ENCODE data around the gene FHIT.

FHIT gene

DNA sequence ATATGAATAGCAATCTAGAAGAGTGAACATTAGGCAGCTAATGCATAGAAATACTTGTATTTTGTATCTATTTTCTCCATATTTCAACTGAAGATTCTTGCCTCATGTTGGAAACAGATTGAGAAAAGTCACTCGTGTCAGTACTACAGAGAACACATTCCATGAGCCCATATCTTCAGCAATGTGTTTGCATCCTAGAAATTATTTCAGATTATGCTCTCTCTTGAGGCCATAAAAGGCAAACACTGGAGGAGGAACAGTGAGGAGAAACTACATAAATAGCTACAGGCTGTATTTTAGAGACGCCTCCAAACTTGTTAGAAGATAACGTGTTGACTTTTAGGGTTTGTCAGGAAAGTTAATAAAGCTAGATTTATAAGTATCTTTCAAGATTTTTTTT, 906.9 kb downstream of the FHIT start:
- H3K4me3 Mint-ChIP-seq: no peak overlapping the region
- TF ChIP-seq, protein P1, sequence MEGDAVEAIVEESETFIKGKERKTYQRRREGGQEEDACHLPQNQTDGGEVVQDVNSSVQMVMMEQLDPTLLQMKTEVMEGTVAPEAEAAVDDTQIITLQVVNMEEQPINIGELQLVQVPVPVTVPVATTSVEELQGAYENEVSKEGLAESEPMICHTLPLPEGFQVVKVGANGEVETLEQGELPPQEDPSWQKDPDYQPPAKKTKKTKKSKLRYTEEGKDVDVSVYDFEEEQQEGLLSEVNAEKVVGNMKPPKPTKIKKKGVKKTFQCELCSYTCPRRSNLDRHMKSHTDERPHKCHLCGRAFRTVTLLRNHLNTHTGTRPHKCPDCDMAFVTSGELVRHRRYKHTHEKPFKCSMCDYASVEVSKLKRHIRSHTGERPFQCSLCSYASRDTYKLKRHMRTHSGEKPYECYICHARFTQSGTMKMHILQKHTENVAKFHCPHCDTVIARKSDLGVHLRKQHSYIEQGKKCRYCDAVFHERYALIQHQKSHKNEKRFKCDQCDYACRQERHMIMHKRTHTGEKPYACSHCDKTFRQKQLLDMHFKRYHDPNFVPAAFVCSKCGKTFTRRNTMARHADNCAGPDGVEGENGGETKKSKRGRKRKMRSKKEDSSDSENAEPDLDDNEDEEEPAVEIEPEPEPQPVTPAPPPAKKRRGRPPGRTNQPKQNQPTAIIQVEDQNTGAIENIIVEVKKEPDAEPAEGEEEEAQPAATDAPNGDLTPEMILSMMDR (IDR thresholded peaks at IDR 0.05): no peak
- no peaks in the 10 kb centered on the region for H3K36me3 Mint-ChIP-seq (ENCODE audit: low read depth)
- H3K27me3 Mint-ChIP-seq (ENCODE audit: low read depth, poor library complexity): peaks cover 5% of the 10 kb centered on the region
- H3K9me3 Mint-ChIP-seq: no peaks in the 10 kb centered on the region
- H3K27ac Mint-ChIP-seq: no peak overlapping the region
- H3K4me1 Mint-ChIP-seq: no peaks in the 10 kb centered on the region
- DNase-seq: no peak

- H3K4me3 Mint-ChIP-seq: no peak overlapping the region
- H3K27me3 Mint-ChIP-seq (ENCODE audit: low read depth, poor library complexity): peaks cover 5% of the 10 kb centered on the region
- H3K36me3 Mint-ChIP-seq (ENCODE audit: low read depth): no peaks in the 10 kb centered on the region
Measured at GRCh38 chr3:60343831-60344230, 907.4 kb downstream of the FHIT start.

DNA sequence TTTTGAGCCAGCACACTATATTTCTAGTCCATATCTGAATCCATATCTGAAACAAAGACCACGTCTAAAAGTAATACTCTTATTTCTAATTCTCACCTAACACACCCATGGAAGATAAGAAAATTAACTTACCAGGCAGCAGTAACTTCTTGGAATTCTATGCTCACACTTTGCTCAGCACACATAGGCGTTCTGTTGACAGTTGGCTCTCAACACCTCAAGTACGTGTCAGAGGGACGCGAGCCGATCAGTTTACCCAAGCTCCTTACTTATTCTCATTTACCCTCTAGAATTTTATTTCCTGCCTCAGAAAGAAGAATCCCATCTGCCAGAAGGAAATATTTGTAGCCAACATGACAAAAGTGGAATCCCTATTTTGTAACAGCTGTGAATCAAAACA, 911.9 kb downstream of the FHIT start:
- no peak overlapping the region for H3K4me3 Mint-ChIP-seq
- DNase-seq: no peak
- H3K27me3 Mint-ChIP-seq (ENCODE audit: low read depth, poor library complexity): peaks cover 8% of the 10 kb centered on the region
- TF ChIP-seq, protein P1 (IDR thresholded peaks at IDR 0.05): no peak
- H3K4me1 Mint-ChIP-seq: no peaks in the 10 kb centered on the region
- H3K36me3 Mint-ChIP-seq (ENCODE audit: low read depth): no peaks in the 10 kb centered on the region
- H3K27ac Mint-ChIP-seq: no peak overlapping the region
- no peaks in the 10 kb centered on the region for H3K9me3 Mint-ChIP-seq

More at GRCh38 chr3:60343831-60344230, 907.4 kb downstream of the FHIT start:
- Mint-ChIP-seq H3K27ac (no peak overlapping the region), H3K4me1 (no peaks in the 10 kb centered on the region), H3K9me3 (no peaks in the 10 kb centered on the region)
- no peak for DNase-seq
- TF ChIP-seq, protein P1 (IDR thresholded peaks at IDR 0.05): no peak

GRCh38 chr3:60337421-60337820, 913.8 kb downstream of the FHIT start:
- no peak for DNase-seq
- Mint-ChIP-seq H3K27me3 (ENCODE audit: low read depth, poor library complexity) (peaks cover 11% of the 10 kb centered on the region), H3K4me1 (no peaks in the 10 kb centered on the region), H3K36me3 (ENCODE audit: low read depth) (no peaks in the 10 kb centered on the region), H3K27ac (no peak overlapping the region), H3K9me3 (no peaks in the 10 kb centered on the region), H3K4me3 (no peak overlapping the region)
- TF ChIP-seq, protein P1 (IDR thresholded peaks at IDR 0.05): no peak

GRCh38 chr3:60336061-60336460, 915.2 kb downstream of the FHIT start:
- Mint-ChIP-seq H3K27me3 (ENCODE audit: low read depth, poor library complexity) (peaks cover 10% of the 10 kb centered on the region), H3K9me3 (no peaks in the 10 kb centered on the region), H3K27ac (no peak overlapping the region), H3K36me3 (ENCODE audit: low read depth) (no peaks in the 10 kb centered on the region), H3K4me3 (no peak overlapping the region), H3K4me1 (peaks cover 3% of the 10 kb centered on the region)
- TF ChIP-seq, protein P1 (IDR thresholded peaks at IDR 0.05): no peak
- no peak for DNase-seq

- no peak for DNase-seq
- no peaks in the 10 kb centered on the region for H3K9me3 Mint-ChIP-seq
- peaks cover 22% of the 10 kb centered on the region for H3K4me1 Mint-ChIP-seq
- no peak overlapping the region for H3K27ac Mint-ChIP-seq
- TF ChIP-seq, protein P1 (IDR thresholded peaks at IDR 0.05): no peak
- no peaks in the 10 kb centered on the region for H3K36me3 Mint-ChIP-seq (ENCODE audit: low read depth)
- peaks cover 11% of the 10 kb centered on the region for H3K27me3 Mint-ChIP-seq (ENCODE audit: low read depth, poor library complexity)
- no peak overlapping the region for H3K4me3 Mint-ChIP-seq
Measured at GRCh38 chr3:60333710-60334109, 917.5 kb downstream of the FHIT start.
